B cell (primary cell): ENCODE results near the gene CSMD2.

ENCODE experiments used
- EZH2 ChIP-seq: IDR thresholded peaks from 2 replicates; pipeline ENCODE4 v1.6.1; 2012; ENCODE audit warnings: borderline replicate concordance, low read depth, mild to moderate bottlenecking, moderate library complexity, low read length; ENCODE audit not compliant: insufficient read depth, poor library complexity, severe bottlenecking
- TF ChIP-seq, protein P1 (sequence below): fragments of 200-600 bp; IDR thresholded peaks from one replicate; pipeline ENCODE4 v1.8.0; 2022; ENCODE audit warnings: antibody characterized with exemption, mild to moderate bottlenecking

DNA sequence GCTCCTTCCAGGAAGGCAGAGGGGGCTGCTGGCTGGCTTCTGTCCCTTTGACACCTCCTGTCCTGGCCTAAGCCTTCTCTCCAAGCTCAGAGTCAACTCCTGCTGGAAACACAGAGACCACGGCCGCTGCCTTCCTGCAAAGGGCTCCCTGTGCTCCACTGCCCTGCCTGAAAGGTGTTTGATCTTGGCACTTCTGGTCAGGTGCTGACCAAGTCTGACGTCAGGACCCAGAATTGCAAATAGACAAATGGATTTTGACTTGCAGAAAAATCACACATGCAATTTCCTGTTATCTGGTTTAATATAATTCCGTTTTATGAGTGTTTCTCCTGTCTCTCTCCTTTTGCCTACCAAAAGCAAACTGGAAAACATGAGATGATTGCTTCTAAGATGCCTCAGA, 387.7 kb downstream of the CSMD2 start:
- TF ChIP-seq, protein P1, sequence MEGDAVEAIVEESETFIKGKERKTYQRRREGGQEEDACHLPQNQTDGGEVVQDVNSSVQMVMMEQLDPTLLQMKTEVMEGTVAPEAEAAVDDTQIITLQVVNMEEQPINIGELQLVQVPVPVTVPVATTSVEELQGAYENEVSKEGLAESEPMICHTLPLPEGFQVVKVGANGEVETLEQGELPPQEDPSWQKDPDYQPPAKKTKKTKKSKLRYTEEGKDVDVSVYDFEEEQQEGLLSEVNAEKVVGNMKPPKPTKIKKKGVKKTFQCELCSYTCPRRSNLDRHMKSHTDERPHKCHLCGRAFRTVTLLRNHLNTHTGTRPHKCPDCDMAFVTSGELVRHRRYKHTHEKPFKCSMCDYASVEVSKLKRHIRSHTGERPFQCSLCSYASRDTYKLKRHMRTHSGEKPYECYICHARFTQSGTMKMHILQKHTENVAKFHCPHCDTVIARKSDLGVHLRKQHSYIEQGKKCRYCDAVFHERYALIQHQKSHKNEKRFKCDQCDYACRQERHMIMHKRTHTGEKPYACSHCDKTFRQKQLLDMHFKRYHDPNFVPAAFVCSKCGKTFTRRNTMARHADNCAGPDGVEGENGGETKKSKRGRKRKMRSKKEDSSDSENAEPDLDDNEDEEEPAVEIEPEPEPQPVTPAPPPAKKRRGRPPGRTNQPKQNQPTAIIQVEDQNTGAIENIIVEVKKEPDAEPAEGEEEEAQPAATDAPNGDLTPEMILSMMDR = no peak
- no peak for TF ChIP-seq EZH2
